Measurements from ENCODE around the gene SMARCB1.

The SMARCB1 gene

DNA sequence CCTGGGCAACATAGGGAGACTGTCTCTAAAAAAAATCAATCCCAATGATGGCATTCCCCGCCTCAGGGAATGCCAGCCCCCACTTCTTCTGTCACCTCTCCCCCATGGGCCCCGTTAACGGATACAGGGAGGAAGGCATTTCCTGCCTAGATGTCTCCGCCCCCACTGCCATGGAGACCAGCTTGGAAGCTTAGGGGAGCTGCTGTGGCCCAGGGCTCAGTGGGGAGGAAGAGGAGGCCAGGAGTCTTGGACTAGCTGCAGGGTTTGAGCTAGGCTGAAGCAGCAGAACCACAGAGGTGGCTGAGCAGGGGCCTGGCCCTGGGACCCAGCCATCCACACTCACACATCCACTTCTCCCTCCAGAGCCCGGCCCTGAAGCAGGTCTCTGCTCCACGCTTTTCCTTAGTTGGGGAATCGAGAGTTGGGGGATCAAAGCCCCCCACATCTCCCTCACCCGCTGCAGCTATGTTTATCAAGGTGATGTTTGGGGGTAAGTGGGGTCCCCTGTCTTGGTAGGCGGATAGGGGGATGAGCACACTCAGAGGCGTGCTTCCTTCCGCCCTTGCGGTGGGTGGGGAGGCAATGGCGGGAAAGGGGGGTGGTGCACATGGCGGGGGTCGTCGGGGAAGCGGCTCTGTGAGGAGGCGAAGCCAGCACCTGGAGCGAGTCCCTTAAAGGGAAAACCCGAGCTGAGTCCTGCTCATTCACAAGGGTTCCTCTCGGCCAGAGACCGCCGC is 23.8 kb upstream of the SMARCB1 start, which contains the start of gene C22orf15:
C22orf15 (plus strand) TSS at position 149 of the 737 bp plus-strand sequence; CDS start at position 466, 317 bp downstream.
- no peak for DNase-seq

DNA sequence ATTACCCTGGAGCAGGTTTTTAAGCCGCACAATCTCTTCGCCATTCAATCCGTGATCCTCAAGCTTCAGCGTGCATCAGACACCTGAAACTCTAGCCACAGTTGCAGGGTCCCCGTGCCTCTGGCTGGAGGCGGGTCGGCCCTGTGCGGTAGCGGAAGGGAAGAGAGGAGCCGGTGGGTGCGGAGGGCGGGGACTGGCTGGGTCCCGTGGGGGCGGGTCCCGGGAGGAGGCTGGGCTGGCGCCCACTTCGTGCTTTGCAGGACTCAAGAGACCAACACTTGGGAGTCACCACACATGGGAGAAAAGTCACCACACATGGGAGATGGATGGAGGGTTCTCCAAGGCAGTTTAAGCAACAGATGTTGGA is 23.2 kb upstream of the SMARCB1 start:
- DNase-seq = no peak

DNA sequence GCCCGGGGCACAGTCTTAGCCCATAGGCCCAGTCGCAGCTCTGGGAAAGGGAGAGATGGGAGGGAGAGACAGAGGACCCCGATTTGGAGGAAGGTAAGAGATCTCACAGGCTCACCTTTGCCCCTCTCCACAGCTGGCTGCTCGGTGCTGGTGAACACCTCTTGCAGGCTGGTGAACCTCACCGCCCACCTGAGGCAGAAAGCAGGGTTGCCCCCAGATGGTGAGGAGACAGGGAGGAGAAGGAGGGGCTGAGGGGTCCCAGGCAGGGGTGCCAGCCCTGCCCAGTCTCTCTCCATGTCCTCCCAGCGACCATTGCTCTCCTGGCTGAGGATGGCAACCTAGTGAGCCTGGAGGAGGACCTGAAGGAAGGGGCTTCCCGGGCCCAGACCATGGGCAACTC is 22.8 kb upstream of the SMARCB1 start:
- DNase-seq = no peak

DNA sequence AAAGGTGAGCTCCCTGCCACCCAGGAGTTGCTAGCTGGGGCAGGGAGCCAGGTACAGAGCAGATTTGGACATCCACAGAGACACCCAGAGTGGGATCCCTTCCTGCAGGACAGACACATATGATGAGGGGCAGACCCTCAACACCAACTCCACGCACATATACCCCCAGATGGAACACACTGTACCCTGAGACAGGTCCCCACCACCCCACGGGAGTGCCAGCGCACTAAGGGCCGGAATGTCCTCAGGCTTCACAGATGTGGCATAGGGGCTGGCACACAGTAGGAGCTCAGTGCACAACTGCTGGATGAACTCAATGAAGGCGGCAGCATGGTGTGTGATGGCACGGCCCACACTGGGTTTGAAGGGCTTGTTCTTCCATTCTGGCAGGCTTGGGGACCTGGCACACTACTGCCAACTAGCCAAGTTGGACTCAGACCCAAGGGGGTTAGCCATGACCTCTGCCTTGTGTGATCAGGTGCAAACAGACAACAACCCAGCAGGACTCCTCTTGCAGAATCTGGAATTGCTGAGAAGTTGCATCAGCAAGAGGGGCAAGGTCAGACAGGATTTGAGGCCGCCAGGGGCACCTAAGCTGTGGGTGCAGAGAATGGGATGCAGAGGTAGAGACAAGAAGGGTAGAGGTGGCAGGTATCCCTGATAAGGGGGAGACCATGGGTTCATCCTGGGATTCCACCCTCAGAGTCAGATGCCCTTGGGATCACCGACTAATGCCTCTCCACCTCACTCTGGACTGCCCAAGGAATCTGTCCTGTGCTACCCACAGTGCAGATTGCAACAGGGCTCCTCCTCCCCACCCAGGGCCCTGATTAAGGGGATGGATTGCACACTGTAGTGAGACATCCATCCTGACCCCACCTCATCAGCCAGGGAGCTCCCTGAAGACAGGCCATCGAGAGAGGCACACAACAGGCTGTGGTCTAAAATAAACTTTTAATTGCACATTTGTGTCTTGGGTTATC is 21.6 kb upstream of the SMARCB1 start:
- DNase-seq = no peak

DNA sequence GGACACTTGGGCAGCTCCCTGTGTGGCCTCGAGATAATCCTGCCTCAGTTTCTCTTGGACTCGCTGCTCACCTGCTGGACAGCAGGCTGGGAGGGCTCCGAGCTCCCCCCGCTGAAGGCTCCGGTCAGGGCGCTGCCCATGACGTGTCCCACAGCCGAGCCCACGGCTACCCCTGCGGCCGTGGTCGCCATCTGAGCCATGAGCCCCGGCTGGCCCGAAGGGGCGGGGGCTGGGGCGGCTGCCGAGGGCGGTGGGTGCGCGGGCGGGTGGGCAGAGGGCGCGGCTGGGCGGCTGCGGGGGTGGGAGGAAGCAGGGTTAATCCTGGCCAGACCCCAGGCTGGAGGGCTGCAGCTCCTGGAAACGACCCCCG is 19.5 kb upstream of the SMARCB1 start:
- no peak for DNase-seq

DNA sequence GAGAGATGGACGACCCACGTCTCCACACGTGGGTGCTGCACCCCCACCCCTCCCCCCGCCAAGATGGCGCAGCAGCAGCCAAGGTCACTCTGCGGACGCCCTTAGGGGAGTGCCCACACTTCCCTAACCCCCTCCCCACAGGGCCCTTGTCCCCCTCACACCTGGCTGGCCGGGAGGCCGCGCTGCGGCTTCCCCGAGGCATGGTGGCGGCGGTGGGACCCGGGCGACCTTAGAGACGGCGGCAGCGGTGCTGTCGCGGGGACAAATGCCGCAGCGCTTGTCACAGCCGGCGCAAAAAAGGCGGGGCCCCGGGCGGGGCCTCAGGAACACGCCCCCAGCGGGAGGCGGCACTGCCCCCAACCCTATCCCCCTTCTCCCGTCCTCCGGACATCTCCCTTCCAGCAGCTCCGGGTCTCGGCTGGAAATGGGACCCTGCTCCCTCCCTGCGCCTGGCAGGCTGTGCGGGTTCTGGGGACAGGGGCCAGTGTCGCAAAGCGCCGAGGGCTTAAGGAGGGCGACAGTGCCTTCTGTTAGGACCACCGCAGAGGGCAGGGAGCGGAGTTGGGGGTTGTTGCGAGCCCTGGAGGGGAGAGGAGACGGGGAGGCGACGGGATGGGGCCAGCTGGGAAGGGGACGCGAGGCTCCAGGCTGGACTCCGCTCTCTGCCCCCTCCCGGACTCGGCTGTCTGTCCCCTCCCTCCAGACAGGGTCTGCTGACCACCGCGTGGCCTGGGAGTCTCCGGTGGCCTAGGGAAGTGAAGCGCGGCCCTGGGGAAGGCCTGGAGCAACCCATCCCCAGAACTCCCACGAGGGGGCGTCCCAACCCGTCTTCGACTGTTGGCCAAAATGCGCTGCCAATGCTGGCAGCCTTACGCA is 18.9 kb upstream of the SMARCB1 start, which contains the start of gene CHCHD10:
CHCHD10 (minus strand) TSS at position 300 of the 876 bp plus-strand sequence; CDS start at position 202, 98 bp downstream.
- peak; percentile 59 for DNase-seq

DNA sequence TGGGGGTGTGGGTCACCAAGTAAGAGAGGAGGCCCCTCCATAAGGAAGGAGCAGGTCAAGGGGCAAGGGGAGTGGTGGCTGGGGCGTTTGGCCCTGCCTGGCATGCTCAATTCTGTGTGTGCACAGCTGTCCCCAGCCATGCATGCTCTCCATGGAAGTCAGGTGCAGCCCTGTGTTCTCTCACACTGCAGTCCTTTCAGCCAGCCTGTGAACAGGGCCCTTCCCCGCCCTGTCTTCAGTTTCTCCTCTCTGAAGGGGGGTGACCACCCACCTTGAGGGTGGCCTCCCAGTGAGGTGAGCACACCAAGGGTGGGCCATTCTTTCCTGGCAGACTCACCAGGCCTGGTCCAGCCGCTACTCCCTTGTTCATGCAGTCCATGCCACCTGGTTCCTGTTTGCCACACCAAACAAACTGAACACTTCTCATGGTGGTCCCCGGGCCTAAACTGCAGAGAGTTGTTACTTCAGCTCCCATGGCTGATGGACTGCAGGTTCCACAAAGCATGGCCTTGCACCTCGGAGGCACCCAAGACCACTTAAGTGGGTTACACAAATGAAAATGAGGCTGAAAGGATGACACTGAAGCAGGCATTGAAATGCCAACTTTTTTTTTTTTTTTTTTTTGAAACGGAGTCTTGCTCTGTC is 17.3 kb upstream of the SMARCB1 start:
- no peak for DNase-seq

DNA sequence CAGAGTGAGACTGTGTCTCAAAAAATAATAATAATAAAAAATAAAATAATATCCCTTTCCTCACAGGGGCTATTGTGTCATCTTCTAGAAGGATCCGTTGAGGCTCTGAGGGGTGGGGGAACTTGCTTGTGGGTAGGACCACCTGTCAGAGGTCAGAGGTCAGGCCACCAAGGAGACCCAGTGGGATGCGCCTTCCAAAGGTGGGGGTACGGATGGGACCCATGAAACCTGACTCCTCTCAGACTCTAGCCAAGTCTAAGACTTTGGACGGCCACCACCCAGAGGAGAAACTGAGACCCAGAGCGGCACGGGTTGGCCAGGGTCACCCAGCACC is 14.5 kb upstream of the SMARCB1 start:
- DNase-seq = no peak

DNA sequence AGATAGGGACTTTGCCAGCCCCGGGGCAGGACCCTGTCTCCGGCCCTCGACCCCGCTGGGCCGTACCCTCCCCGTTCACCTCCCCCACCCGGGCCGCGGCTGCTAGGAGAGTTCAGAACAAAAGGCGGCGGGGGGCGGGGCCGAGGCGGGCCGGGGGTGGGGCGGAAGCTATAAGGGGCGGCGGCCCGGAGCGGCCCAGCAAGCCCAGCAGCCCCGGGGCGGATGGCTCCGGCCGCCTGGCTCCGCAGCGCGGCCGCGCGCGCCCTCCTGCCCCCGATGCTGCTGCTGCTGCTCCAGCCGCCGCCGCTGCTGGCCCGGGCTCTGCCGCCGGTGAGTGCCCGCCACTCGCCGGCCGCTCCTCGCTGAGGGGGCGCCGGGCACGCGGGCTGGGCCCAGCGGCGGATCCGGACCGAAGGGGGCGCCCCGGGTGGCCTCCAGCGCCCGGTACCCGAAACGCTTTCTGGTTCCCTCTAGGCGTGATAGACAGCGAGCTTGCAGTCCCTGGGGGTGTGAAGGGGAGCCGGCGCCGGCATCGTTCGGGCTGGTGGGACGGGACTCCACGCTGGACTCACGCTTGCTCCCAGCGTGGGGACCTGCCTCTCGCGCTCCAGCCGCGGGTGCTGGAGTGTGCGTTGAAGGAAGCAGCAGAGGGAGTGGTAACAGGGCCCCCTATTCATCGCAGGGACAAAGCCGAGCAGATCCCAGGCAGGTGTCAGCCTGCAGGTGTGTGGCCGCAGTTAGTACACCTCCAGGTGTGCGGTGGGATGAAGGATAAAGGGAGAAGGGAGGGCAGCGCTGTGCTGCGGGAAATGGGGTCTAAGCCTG is 13.9 kb upstream of the SMARCB1 start, which contains the start of gene MMP11:
MMP11 (plus strand) TSS at position 201 of the 825 bp plus-strand sequence; CDS start at position 223, 22 bp downstream.
- peak; percentile 23 for DNase-seq

DNA sequence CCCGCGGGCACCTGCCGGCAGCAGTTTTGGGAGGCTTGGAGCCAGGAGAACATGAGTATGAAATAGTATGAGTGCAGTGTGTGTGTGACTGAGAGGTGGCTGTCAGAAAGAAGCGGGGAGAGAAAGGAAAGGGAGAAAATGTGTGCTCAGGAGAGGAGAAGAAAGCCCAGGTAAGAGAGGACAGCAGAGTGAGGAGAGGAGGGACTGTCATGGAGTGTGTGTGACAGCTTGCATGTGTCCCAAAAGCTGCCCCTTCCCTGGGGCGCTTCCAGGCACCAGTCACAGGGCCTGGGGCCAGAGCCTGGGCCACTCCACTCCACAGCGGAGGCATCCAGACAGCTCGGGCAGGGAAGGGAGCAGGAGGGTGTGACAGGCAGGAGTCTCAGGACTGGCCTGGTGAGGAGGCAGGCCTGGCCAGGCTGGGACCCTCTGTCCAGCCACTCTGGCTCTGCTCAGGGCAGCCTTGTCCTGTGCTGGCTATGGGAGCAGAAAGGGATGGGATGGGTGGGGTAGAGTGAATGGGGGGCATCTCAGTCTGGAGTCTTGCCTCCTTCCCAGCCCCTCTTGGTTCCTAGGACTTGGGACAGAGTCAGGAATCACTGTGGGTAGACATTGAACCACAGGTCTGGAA is 13.2 kb upstream of the SMARCB1 start:
- no peak for DNase-seq

DNA sequence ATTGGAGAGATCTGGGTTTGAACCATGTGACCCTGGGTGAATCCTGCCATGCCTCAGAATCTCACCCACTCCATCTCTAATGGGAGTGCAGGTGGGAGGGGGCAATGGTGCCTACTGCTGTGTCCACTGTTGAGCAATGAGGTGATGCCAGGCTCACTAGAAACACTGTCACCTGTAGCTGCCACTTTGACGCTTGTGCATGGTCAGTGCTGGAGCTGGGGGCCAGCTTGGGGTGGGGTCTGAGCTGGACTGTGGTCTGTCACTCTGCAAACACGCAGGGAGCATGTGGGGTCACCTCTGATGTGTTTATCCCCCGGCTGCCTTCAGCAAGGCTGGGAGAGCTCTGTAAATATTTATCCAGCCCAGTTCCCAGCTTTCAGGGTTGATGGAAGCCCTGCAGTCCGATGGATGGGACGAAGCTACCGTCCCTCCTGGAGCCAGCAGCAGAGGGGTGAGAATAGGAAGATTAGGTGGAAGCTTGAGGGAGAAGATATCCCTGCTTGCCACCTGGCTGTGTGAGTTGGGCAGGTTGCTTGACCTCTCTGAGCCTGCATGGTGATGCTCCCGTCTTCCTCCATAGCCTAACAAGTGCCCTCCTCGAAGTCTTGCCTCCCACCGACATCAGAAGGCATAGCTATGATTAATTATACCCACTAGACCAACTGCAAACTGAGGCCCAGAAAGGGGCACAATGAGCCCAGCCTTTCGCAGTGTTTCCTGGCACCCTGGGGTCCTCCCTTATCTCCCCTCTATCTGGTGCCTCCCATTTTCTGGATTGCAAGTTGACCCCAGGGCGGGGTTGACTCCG is 12.4 kb upstream of the SMARCB1 start:
- DNase-seq = no peak

DNA sequence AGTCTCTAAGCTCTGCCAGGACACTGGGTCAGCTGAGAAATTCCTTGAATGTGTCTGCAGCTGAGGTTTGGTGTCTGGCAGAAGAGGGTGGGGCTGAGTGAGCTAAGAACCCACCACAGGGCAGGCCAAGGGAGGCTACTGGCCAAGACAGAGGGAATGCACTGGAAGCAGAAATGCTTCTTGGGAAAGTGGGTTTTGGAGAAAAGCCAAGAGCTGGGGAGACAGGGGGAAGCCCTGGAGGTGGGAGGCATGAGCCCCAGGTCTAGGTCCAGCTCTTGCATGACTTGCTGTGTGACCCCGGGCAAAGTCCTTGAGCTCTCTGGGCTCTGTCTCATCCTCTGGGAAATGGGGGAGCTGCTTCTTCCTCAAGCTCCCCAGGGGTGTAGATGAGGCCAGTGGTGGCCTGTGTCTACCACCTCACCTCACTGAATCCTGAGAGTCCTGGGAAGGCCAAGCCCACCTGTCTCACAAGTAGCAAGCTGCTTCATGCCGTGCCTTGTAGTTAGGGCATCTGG is 11.8 kb upstream of the SMARCB1 start:
- no peak for DNase-seq

DNA sequence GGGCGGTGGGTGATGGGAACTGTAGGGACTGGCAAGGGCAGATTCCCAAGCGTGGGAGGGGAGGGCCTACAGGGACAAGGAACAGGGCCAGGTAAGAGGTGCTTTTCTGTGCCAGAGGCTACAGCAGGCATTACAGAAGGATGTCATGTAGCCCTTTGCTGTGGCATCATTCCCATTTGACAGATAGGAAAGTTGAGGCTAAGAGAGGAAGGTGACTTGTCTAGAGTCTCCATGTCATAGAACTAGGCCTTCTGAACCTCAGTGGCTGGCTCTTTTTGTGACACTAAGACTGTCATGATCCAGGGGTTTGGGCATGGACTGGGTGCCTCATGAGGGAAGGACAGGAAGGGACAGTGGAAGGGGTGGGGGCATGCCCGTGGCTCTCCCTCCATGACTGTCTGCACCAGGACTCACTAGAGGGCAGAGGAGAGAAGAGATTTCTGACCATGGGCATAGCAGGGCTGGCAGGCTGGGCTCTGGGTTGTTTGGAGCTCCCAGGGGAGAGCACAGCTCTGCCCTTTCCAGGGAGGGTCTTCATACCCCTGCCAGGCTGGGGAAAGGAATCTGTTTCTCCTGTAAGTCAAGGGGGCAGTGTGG is 10.9 kb upstream of the SMARCB1 start:
- DNase-seq = no peak

DNA sequence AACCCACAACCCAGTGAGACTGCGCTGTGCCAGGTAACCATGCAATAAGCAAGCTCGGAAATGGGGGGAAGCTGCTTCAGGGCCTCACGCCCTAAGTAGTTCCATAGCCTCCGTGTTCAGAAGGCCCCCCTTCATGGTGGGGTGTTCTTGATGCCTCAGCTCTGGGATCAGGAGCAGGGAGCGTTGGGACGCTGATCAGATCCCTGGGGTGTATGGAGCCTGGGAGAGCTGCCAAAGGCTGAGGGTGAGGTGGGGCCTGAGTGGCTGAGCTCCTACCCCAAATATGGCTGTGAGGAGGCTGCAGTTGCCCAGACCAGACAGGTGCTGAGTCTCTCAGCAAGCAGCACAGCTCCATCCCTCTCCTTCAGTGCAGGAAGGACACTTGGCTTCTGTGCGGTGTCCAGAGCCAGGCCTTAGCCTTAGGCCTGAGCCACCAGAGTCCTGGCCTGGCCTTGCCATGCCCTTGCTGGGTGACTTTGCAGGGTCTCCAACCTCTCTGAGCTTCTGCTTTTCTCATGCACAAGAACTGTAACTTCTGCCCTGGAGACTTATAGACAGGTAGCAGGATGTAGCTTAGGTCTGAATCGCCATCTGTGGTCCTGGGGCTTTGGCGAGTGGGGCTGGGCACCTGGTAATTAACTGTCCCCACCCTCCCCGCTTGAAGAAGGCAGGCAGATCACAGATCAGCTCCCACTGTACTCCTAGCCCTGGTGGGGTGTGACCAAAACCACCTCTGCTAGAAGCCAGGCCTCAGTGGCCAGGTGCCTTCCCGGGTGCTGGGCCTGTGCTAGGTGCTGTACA is 8.8 kb upstream of the SMARCB1 start:
- no peak for DNase-seq

DNA sequence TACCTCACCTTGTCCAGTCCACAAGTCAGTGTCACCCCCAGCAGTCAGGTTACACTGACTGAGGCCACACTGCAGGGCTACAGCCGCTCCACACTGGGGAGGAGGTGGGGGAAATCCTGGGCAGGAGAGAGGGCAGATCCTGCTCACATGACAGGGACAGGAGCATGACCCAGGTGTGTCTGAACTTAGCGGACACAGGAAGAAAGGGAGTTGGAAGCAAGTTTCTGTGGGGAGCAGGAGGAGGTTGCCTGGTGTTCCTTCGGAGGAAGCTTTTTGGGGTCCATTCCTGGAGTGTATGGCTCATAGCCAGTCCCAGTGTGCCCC is 8.2 kb upstream of the SMARCB1 start:
- DNase-seq = no peak

DNA sequence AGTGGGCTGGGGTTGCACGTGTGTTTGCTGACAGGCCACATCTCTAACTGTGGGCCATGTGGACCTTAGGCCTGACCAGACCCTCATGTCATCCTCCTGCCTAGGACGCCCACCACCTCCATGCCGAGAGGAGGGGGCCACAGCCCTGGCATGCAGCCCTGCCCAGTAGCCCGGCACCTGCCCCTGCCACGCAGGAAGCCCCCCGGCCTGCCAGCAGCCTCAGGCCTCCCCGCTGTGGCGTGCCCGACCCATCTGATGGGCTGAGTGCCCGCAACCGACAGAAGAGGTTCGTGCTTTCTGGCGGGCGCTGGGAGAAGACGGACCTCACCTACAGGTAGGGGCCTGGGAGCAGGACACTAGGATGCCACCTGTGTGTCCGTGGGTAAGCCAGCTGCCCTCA is 7.7 kb upstream of the SMARCB1 start:
- DNase-seq = no peak

DNA sequence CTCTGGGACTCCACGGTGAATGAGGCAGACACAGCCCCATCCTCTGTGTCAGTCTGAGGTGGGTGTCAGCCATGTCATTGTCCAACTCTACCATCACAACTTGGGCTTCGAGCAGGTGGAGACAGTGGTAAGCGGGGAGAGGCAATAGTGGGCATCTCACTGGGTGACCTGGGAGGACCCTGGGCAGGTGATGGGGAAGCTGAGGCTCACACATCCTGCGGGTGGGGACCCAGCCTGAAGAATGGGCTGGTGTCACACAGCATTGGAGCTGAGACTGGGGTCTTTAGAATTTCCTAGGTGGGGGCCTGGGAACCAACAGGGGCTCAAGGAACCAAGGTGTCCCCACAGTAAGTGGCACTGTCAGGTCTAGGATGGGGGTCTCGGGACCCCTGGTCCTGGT is 7.0 kb upstream of the SMARCB1 start:
- no peak for DNase-seq

DNA sequence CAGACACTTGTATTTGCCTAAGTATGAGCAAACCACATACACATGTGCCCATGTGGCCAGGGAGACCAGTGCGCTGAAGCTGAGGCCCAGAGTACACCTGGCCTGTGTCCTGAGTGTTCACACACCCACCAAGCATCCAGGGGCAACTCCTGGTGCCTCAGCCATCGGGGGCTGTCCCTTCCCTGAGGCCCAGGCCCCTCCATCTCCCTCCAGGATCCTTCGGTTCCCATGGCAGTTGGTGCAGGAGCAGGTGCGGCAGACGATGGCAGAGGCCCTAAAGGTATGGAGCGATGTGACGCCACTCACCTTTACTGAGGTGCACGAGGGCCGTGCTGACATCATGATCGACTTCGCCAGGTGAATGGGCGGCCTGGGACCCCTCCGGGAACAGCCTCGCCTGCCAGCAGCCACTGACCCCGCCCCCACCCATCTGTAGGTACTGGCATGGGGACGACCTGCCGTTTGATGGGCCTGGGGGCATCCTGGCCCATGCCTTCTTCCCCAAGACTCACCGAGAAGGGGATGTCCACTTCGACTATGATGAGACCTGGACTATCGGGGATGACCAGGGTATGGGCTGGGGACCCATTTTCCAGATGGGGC is 6.5 kb upstream of the SMARCB1 start:
- no peak for DNase-seq

All from NCI-H510A (cell line).